Panc1 (cell line): Measurements from ENCODE around the gene GRIK4. TPM values are rescaled to one million over a fixed set of nuclear protein-coding genes. Genes with fewer than 3 reads are reported as not detected.

Experiments used
- ATAC-seq: fragments of 200-7000 bp; cut with Tn5 transposase; 2 replicates; pipeline ENCODE4 v1.9.1; 2020; ENCODE audit warnings: mild to moderate bottlenecking, moderate library complexity
- BruUV-seq: library from RNA; stranded (reverse); fragments of 400-500 nt; replicated peaks from 2 replicates; lab custom pipeline; 2021; lab: Mats Ljungman, UMichigan
- CTCF ChIA-PET: fragments of 300-600 bp; sonication (Branson Sonifier 250); formaldehyde crosslinking; loops from one replicate; lab custom pipeline; 2022; ENCODE audit warnings: antibody characterized with exemption; lab: Charles Lee
- POLR2A ChIA-PET: fragments of 300-600 bp; sonication (Branson Sonifier 250); formaldehyde crosslinking; loops from one replicate; lab custom pipeline; 2022; ENCODE audit warnings: antibody characterized with exemption; lab: Charles Lee
- DNase-seq: peaks from one replicate; pipeline ENCODE4 v3.0.0-alpha.2; 2010; ENCODE audit warnings: low read depth, low spot score
- H3K27ac ChIP-seq: 2 replicates; pipeline ENCODE4 v1.5.1; 2011; ENCODE audit warnings: mild to moderate bottlenecking, low read length, inconsistent platforms
- H3K27me3 ChIP-seq: fragments of 200-500 bp; sonication (Bioruptor generic); 2 replicates; pipeline ENCODE4 v1.6.0; 2014; ENCODE audit warnings: low read length, inconsistent platforms; ENCODE audit not compliant: control insufficient read depth, insufficient read depth
- H3K36me3 ChIP-seq: fragments of 200-500 bp; sonication (Bioruptor generic); 2 replicates; pipeline ENCODE4 v1.5.1; 2014; ENCODE audit warnings: inconsistent platforms, mild to moderate bottlenecking, low read length, moderate library complexity; ENCODE audit not compliant: control insufficient read depth, insufficient read depth
- H3K4me1 ChIP-seq: 2 replicates; pipeline ENCODE4 v1.5.1; 2011; ENCODE audit warnings: inconsistent platforms, mild to moderate bottlenecking, low read length, moderate library complexity; ENCODE audit not compliant: control insufficient read depth, insufficient read depth
- H3K4me3 ChIP-seq, 2 experiments: 2 replicates each; pipeline ENCODE4 v1.5.1; 2011 to 2012; ENCODE audit warnings: low read depth in 2 of 2, low read length in 2 of 2, mild to moderate bottlenecking in 2 of 2, inconsistent platforms in 1 of 2, moderate library complexity in 1 of 2
- H3K9me3 ChIP-seq: fragments of 200-500 bp; sonication (Bioruptor generic); 2 replicates; pipeline ENCODE4 v1.5.1; 2014; ENCODE audit warnings: low read depth, mild to moderate bottlenecking, inconsistent platforms, low read length, moderate library complexity; ENCODE audit not compliant: control insufficient read depth, insufficient read depth
- CTCF ChIP-seq: fragments of 450-650 bp; IDR thresholded peaks from 2 replicates; pipeline ENCODE4 v1.5.1; 2017; ENCODE audit warnings: mild to moderate bottlenecking
- POLR2AphosphoS5 ChIP-seq: IDR thresholded peaks from 2 replicates; pipeline ENCODE4 v1.6.1; 2012; ENCODE audit warnings: mild to moderate bottlenecking, low read depth, low read length, moderate library complexity
- REST ChIP-seq, 2 experiments: IDR thresholded peaks; 2 replicates each; pipeline ENCODE4 v1.6.1; 2011 to 2012; ENCODE audit warnings: low read depth in 2 of 2, control low read depth in 1 of 2, low read length in 1 of 2, mild to moderate bottlenecking in 1 of 2, moderate library complexity in 1 of 2; ENCODE audit not compliant: insufficient read depth in 1 of 2
- SIN3A ChIP-seq: IDR thresholded peaks from 2 replicates; pipeline ENCODE4 v1.6.1; 2012; ENCODE audit warnings: low read depth, mild to moderate bottlenecking, low read length, moderate library complexity, borderline replicate concordance; ENCODE audit not compliant: insufficient read depth
- TCF7L2 ChIP-seq: IDR thresholded peaks from 2 replicates; pipeline ENCODE4 v1.6.1; 2011; ENCODE audit warnings: mild to moderate bottlenecking, low read depth, low read length, inconsistent platforms
- in situ Hi-C: cut with HindIII; loops from 2 replicates; pipeline ENCODE4 v1.10.0; 2016; ENCODE audit warnings: low sequenced_read_pairs, low pct_unique_long_range_greater_than_20kb
- intact Hi-C: fragments of 100-400 bp; cut with micrococcal nuclease; formaldehyde crosslinking; loops from one replicate; pipeline ENCODE4 v1.10.0; 2022; ENCODE audit not compliant: unreplicated experiment
- total RNA-seq: library from RNA; stranded (reverse); gene quantifications from one replicate; pipeline ENCODE4 v1.2.1, GENCODE V29; 2021; ENCODE audit not compliant: unreplicated experiment

GRIK4 gene
- total RNA-seq, 1 experiment from 2014 or later = 0.62 TPM

GRCh38 chr11:120840661-120841060 is 329.1 kb downstream of the GRIK4 start:
- no TSS peak for BruUV-seq
- Histone ChIP-seq H3K36me3 (no peaks in the 10 kb centered on the region), H3K9me3 (no peaks in the 10 kb centered on the region), H3K4me3 (no peak overlapping the region), H3K4me1 (no peaks in the 10 kb centered on the region), H3K27ac (no peak overlapping the region), H3K27me3 (0 out of 2 replicates have a peak, but pooled peaks cover 3% of the 10 kb centered on the region)
- in situ Hi-C loops = no loop called here
- DNase-seq = no peak
- ATAC-seq = no peak
- ChIA-PET CTCF (no interaction called here), POLR2A (no interaction called here)
- intact Hi-C loops = no loop called here
- TF ChIP-seq REST (IDR thresholded peaks at IDR 0.05; ENCODE audit: insufficient read depth in 1 of 2, low read depth in 2 of 2, low read length in 1 of 2) (no peak), TCF7L2 (no peak), POLR2AphosphoS5 (no peak), SIN3A (no peak), CTCF (no peak)

GRCh38 chr11:120841074-120841473 is 329.5 kb downstream of the GRIK4 start:
- POLR2A ChIA-PET = no interaction called here

More at GRCh38 chr11:120841074-120841473, 329.5 kb downstream of the GRIK4 start:
- CTCF ChIA-PET = no interaction called here
- Histone ChIP-seq H3K27me3 (0 out of 2 replicates have a peak, but pooled peaks cover 3% of the 10 kb centered on the region), H3K4me1 (no peaks in the 10 kb centered on the region), H3K36me3 (no peaks in the 10 kb centered on the region), H3K9me3 (no peaks in the 10 kb centered on the region), H3K27ac (no peak overlapping the region), H3K4me3 (no peak overlapping the region)
- TF ChIP-seq SIN3A (no peak), CTCF (no peak), REST (IDR thresholded peaks at IDR 0.05; ENCODE audit: insufficient read depth in 1 of 2, low read depth in 2 of 2, low read length in 1 of 2) (no peak), POLR2AphosphoS5 (no peak), TCF7L2 (no peak)
- BruUV-seq = no TSS peak
- in situ Hi-C loops = no loop called here
- ATAC-seq (no peak), DNase-seq (no peak)
- intact Hi-C loops = no loop called here
